ENCODE measurements around the gene RGS7. TPM values are rescaled to one million over a fixed set of nuclear protein-coding genes. Genes with fewer than 3 reads are reported as not detected.

RGS7 gene
- total and polyA plus RNA-seq, 7 experiments from 2014 or later = not detected

DNA sequence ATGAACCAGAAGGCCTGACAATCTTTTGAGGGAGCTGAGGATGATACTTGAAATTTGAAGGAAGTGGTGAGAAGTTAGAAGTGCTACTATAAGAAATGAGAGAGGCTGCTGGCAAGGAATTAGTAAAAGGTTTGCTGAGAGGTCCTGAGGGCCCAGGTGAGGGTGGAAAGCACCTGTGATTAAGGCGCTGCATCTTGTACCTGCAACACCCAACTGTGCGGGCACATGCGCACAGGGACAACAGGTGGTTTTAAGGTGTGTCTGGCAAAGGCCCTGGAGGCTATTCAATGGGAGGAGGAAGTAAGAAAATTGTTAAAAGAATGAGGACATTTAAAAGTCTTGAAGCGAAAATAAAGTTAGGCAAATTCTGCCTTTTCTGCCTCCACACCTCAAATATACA is 349.3 kb downstream of the RGS7 start:
- no peak overlapping the region for H3K4me3 Mint-ChIP-seq
- Histone ChIP-seq H3K27me3 (ENCODE audit: control insufficient read depth in 2 of 2, insufficient read depth in 2 of 2, low read length in 2 of 2) (no peaks in the 10 kb centered on the region), H3K9me3 (ENCODE audit: control insufficient read depth in 2 of 3, low read length in 3 of 3) (no peaks in the 10 kb centered on the region), H3K36me3 (ENCODE audit: control insufficient read depth in 2 of 3, insufficient read depth in 3 of 3, low read length in 3 of 3) (no peaks in the 10 kb centered on the region), H3K4me1 (ENCODE audit: control insufficient read depth in 2 of 2, insufficient read depth in 2 of 2, low read length in 2 of 2) (no peaks in the 10 kb centered on the region), H3K27ac (ENCODE audit: low read depth, low read length) (no peak overlapping the region), H3K4me3 (ENCODE audit: low read length) (no peak overlapping the region)
- intact Hi-C loops (cut with micrococcal nuclease) = no loop called here
- no peak for ATAC-seq
- no peaks in the 10 kb centered on the region for H3K4me1 Mint-ChIP-seq
- POLR2A ChIA-PET = no interaction called here
- DNase-seq = no peak
- CTCF ChIA-PET = no interaction called here
- H3K27ac Mint-ChIP-seq = no peak overlapping the region
- peaks cover 0 to 20% (median 10%) of the 10 kb centered on the region in 11 donors for H3K9me3 Mint-ChIP-seq
- no peaks in the 10 kb centered on the region for H3K27me3 Mint-ChIP-seq
- no peaks in the 10 kb centered on the region for H3K36me3 Mint-ChIP-seq

DNA sequence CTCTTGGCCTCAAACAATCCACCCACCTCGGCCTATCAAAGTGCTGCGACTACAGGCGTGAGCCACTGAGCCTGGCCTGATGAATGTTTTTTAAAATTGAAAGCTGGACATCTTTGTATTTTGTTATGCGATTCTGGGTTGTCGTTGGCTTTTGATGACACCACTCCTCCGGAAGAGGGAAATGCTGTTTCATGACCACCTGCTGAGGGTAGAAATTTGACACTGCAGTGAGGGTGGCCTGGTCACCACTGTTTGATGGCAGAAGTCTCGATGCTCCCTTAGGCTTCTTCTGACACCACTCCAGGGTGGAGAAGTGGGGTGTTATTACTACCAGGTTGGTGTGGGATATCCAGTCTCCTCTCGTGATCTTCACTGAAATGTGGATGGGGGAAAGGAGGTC is 357.2 kb downstream of the RGS7 start:
- POLR2A ChIA-PET = no interaction called here
- Histone ChIP-seq H3K9me3 (ENCODE audit: control insufficient read depth in 2 of 3, low read length in 3 of 3) (no peaks in the 10 kb centered on the region), H3K4me1 (ENCODE audit: control insufficient read depth in 2 of 2, insufficient read depth in 2 of 2, low read length in 2 of 2) (no peaks in the 10 kb centered on the region), H3K4me3 (ENCODE audit: low read length) (no peak overlapping the region), H3K36me3 (ENCODE audit: control insufficient read depth in 2 of 3, insufficient read depth in 3 of 3, low read length in 3 of 3) (no peaks in the 10 kb centered on the region), H3K27ac (ENCODE audit: low read depth, low read length) (no peak overlapping the region), H3K27me3 (ENCODE audit: control insufficient read depth in 2 of 2, insufficient read depth in 2 of 2, low read length in 2 of 2) (no peaks in the 10 kb centered on the region)
- CTCF ChIA-PET = no interaction called here
- Mint-ChIP-seq H3K27ac (peak overlapping the region in 1 of 9 donors; percentile 1), H3K36me3 (no peaks in the 10 kb centered on the region), H3K4me3 (no peak overlapping the region), H3K27me3 (peaks cover 0 to 4% (median 0%) of the 10 kb centered on the region in 5 donors), H3K4me1 (no peaks in the 10 kb centered on the region), H3K9me3 (peaks cover 0 to 11% (median 5%) of the 10 kb centered on the region in 11 donors)
- intact Hi-C loops (cut with micrococcal nuclease) = no loop called here
- ATAC-seq (no peak), DNase-seq (no peak)

DNA sequence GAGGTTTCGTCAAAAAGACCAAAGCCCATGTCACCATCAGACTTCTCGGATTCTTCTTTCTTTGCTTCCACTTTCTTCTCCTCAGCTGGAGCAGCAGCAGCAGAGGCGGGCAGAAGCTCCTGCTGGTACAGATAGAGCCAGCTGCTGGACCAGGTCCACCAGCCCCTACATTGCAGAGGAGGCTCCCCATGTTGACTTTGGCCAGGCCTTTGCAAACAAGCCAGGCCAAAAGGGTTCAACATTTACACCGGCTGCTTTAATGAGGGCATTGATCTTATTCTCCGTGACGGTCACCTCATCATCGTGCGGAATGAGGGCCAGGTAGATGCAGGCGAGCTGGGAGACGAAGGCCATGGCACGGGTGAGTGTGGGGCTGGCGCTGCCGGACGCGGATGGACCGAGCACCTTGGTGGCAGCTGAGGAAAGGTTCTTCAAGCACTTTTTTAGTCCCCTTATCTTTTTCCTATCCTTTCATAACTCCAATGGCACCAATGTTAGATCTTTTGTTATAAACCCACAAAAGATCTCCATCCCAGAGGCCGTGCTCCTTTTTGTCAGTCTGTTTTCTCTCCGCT is 358.5 kb downstream of the RGS7 start:
- DNase-seq = no peak
- H3K4me3 ChIP-seq (ENCODE audit: low read length) = no peak overlapping the region
- peaks cover 0 to 9% (median 4%) of the 10 kb centered on the region in 11 donors for H3K9me3 Mint-ChIP-seq
- H3K27ac Mint-ChIP-seq = no peak overlapping the region
- ATAC-seq = no peak
- H3K4me1 Mint-ChIP-seq = no peaks in the 10 kb centered on the region
- no peaks in the 10 kb centered on the region for H3K36me3 ChIP-seq (ENCODE audit: control insufficient read depth in 2 of 3, insufficient read depth in 3 of 3, low read length in 3 of 3)
- ChIA-PET CTCF (no interaction called here), POLR2A (no interaction called here)
- H3K9me3 ChIP-seq (ENCODE audit: control insufficient read depth in 2 of 3, low read length in 3 of 3) = no peaks in the 10 kb centered on the region
- H3K36me3 Mint-ChIP-seq = no peaks in the 10 kb centered on the region
- no peaks in the 10 kb centered on the region for H3K27me3 ChIP-seq (ENCODE audit: control insufficient read depth in 2 of 2, insufficient read depth in 2 of 2, low read length in 2 of 2)
- H3K4me1 ChIP-seq (ENCODE audit: control insufficient read depth in 2 of 2, insufficient read depth in 2 of 2, low read length in 2 of 2) = no peaks in the 10 kb centered on the region
- intact Hi-C loops (cut with micrococcal nuclease) = no loop called here
- peaks cover 0 to 4% (median 0%) of the 10 kb centered on the region in 5 donors for H3K27me3 Mint-ChIP-seq
- no peak overlapping the region for H3K4me3 Mint-ChIP-seq
- H3K27ac ChIP-seq (ENCODE audit: low read depth, low read length) = no peak overlapping the region

DNA sequence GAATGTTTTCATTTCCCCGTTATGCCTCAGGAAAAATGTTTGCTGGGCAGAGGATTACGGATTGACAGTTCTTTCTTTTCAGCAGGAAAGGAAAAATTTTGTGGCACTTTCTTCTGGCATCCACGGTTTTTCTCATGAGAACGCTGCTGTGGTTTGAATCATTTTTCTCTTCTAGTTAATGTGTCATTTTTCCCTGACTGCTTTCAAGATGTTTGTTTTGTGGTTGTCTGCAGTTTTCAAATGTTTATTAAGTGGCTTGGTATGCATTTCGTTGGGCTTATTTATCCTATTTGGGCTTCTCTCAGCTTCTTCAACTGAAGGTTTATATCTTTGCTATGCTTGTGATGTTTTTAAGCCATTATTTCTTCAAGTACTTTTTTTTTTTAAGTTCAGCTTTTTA is 359.0 kb downstream of the RGS7 start:
- H3K4me1 Mint-ChIP-seq = no peaks in the 10 kb centered on the region
- no peaks in the 10 kb centered on the region for H3K36me3 ChIP-seq (ENCODE audit: control insufficient read depth in 2 of 3, insufficient read depth in 3 of 3, low read length in 3 of 3)
- POLR2A ChIA-PET = no interaction called here

DNA sequence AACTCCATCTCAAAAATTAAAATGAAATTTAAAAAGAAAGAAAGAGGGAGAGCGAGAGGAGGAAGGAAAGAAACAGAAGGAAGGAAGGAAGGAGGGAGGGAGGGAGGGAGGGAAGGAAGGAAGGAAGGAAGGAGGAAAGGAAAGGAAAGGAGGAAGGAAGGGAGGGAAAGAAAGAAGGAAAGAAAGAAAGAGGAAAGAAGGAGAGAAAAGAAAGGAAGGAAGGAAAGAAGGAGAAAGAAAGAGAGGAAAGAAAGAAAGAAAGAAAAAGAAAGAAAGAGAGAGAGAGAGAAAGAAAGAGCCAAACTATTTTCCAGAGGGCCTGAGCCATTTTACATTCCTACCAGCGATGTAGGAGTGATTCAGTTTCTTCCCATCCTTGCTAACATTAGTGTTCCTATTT is 364.0 kb downstream of the RGS7 start:
- no peak overlapping the region for H3K4me3 ChIP-seq (ENCODE audit: low read length)
- H3K4me3 Mint-ChIP-seq = no peak overlapping the region
- peaks cover 0 to 10% (median 2%) of the 10 kb centered on the region in 11 donors for H3K9me3 Mint-ChIP-seq
- H3K27ac Mint-ChIP-seq = no peak overlapping the region
- ATAC-seq (no peak), DNase-seq (no peak)
- ChIA-PET POLR2A (no interaction called here), CTCF (no interaction called here)
- no peaks in the 10 kb centered on the region for H3K36me3 ChIP-seq (ENCODE audit: control insufficient read depth in 2 of 3, insufficient read depth in 3 of 3, low read length in 3 of 3)
- no peaks in the 10 kb centered on the region for H3K36me3 Mint-ChIP-seq
- no peaks in the 10 kb centered on the region for H3K27me3 ChIP-seq (ENCODE audit: control insufficient read depth in 2 of 2, insufficient read depth in 2 of 2, low read length in 2 of 2)
- no peaks in the 10 kb centered on the region for H3K4me1 Mint-ChIP-seq
- no peaks in the 10 kb centered on the region for H3K9me3 ChIP-seq (ENCODE audit: control insufficient read depth in 2 of 3, low read length in 3 of 3)
- no peaks in the 10 kb centered on the region for H3K4me1 ChIP-seq (ENCODE audit: control insufficient read depth in 2 of 2, insufficient read depth in 2 of 2, low read length in 2 of 2)
- H3K27ac ChIP-seq (ENCODE audit: low read depth, low read length) = no peak overlapping the region
- intact Hi-C loops (cut with micrococcal nuclease) = no loop called here
- H3K27me3 Mint-ChIP-seq = no peaks in the 10 kb centered on the region

More for the DNA sequence above, 359.0 kb downstream of the RGS7 start:
- Histone ChIP-seq H3K4me1 (ENCODE audit: control insufficient read depth in 2 of 2, insufficient read depth in 2 of 2, low read length in 2 of 2) (no peaks in the 10 kb centered on the region), H3K9me3 (ENCODE audit: control insufficient read depth in 2 of 3, low read length in 3 of 3) (no peaks in the 10 kb centered on the region), H3K4me3 (ENCODE audit: low read length) (no peak overlapping the region), H3K27ac (ENCODE audit: low read depth, low read length) (no peak overlapping the region), H3K27me3 (ENCODE audit: control insufficient read depth in 2 of 2, insufficient read depth in 2 of 2, low read length in 2 of 2) (no peaks in the 10 kb centered on the region)
- DNase-seq = no peak
- CTCF ChIA-PET = no interaction called here
- H3K36me3 Mint-ChIP-seq = no peaks in the 10 kb centered on the region
- H3K27me3 Mint-ChIP-seq = peaks cover 0 to 4% (median 0%) of the 10 kb centered on the region in 5 donors
- peaks cover 0 to 12% (median 4%) of the 10 kb centered on the region in 11 donors for H3K9me3 Mint-ChIP-seq
- intact Hi-C loops (cut with micrococcal nuclease) = no loop called here
- no peak overlapping the region for H3K4me3 Mint-ChIP-seq
- no peak overlapping the region for H3K27ac Mint-ChIP-seq
- no peak for ATAC-seq

DNA sequence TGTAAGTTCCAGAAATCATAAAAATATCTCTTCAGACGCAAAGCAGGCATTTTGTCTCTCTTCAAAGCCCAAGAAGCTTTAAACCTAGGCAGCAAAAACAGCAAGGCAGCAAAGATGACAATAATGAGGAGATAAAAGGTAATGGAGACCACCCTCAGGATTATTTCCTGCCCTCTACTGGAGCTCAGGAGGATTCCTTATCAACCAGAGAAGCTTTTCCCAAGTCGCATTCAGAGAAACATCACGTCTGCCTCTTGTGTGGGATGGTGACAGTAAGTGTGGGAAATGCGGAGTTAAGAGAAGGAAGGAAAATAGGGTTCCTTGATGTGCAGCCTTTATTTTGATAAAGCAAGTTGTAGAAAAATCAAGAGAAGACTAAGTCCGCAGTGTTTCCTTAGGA is 365.8 kb downstream of the RGS7 start:
- ChIA-PET CTCF (no interaction called here), POLR2A (no interaction called here)
- intact Hi-C loops (cut with micrococcal nuclease) = no loop called here
- DNase-seq (no peak), ATAC-seq (no peak)
- H3K36me3 Mint-ChIP-seq = no peaks in the 10 kb centered on the region
- Histone ChIP-seq H3K4me1 (ENCODE audit: control insufficient read depth in 2 of 2, insufficient read depth in 2 of 2, low read length in 2 of 2) (no peaks in the 10 kb centered on the region), H3K27me3 (ENCODE audit: control insufficient read depth in 2 of 2, insufficient read depth in 2 of 2, low read length in 2 of 2) (no peaks in the 10 kb centered on the region), H3K36me3 (ENCODE audit: control insufficient read depth in 2 of 3, insufficient read depth in 3 of 3, low read length in 3 of 3) (no peaks in the 10 kb centered on the region), H3K9me3 (ENCODE audit: control insufficient read depth in 2 of 3, low read length in 3 of 3) (no peaks in the 10 kb centered on the region), H3K27ac (ENCODE audit: low read depth, low read length) (no peak overlapping the region), H3K4me3 (ENCODE audit: low read length) (no peak overlapping the region)
- no peak overlapping the region for H3K27ac Mint-ChIP-seq
- H3K4me1 Mint-ChIP-seq = no peaks in the 10 kb centered on the region
- H3K4me3 Mint-ChIP-seq = no peak overlapping the region
- peaks cover 0 to 8% (median 3%) of the 10 kb centered on the region in 11 donors for H3K9me3 Mint-ChIP-seq
- no peaks in the 10 kb centered on the region for H3K27me3 Mint-ChIP-seq

DNA sequence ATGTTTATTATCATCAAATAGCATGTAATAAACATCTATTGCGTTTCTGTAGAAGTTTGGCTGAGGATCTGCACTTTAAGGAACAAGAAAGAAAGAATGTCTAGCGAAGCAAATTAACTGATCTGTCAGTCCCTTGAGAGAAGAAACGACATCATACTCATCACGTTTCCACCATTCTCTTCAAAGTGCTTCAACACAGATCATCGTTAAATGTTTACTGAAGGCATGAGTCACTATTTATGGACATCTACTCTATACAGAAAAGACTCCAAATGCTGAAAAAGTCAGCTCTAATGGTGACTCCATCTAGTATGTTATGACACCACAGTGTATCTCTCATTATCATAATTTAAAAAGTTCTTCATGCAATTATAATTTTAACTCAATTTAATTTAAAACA is 369.1 kb downstream of the RGS7 start:
- intact Hi-C loops (cut with micrococcal nuclease) = no loop called here
- no peaks in the 10 kb centered on the region for H3K36me3 ChIP-seq (ENCODE audit: control insufficient read depth in 2 of 3, insufficient read depth in 3 of 3, low read length in 3 of 3)
- DNase-seq = no peak
- Mint-ChIP-seq H3K27ac (no peak overlapping the region), H3K4me1 (no peaks in the 10 kb centered on the region), H3K9me3 (peaks cover 0 to 8% (median 3%) of the 10 kb centered on the region in 11 donors), H3K4me3 (no peak overlapping the region), H3K36me3 (peaks cover 0 to 4% (median 0%) of the 10 kb centered on the region in 5 donors), H3K27me3 (no peaks in the 10 kb centered on the region)
- H3K27me3 ChIP-seq (ENCODE audit: control insufficient read depth in 2 of 2, insufficient read depth in 2 of 2, low read length in 2 of 2) = no peaks in the 10 kb centered on the region
- H3K4me1 ChIP-seq (ENCODE audit: control insufficient read depth in 2 of 2, insufficient read depth in 2 of 2, low read length in 2 of 2) = no peaks in the 10 kb centered on the region
- ChIA-PET POLR2A (no interaction called here), CTCF (no interaction called here)
- H3K4me3 ChIP-seq (ENCODE audit: low read length) = no peak overlapping the region
- H3K27ac ChIP-seq (ENCODE audit: low read depth, low read length) = no peak overlapping the region
- ATAC-seq = no peak
- no peaks in the 10 kb centered on the region for H3K9me3 ChIP-seq (ENCODE audit: control insufficient read depth in 2 of 3, low read length in 3 of 3)

All from naive thymus-derived CD4-positive, alpha-beta T cell (primary cell).